Stimulated activated memory B cell treated with anti-CD40 and anti-IgM and Interleukin-4, amounts not matched to agents 10 μg/mL and 1 μg/mL and 100 μg/mL, for 72 hours (primary cell): ENCODE data around the gene PRKRIP1.
A peak's percentile ranks its signal among the peaks of the same experiment; 100 is the strongest.
"Not testable (repeated sequence)": the region's sequence is repeated elsewhere in the genome, so short reads cannot be mapped to it uniquely, and the experiment has no call there.

ENCODE experiments used
- ATAC-seq: fragments of 150-1000 bp; cut with Tn5 transposase; 2 replicates; pipeline ENCODE4 v1.10.0; 2021
- H3K27ac Mint-ChIP-seq: one replicate; pipeline ENCODE4 v1.8.0; 2022; ENCODE audit warnings: mild to moderate bottlenecking, mixed read lengths
- H3K27me3 Mint-ChIP-seq: one replicate; pipeline ENCODE4 v1.8.0; 2022; ENCODE audit warnings: mixed read lengths
- H3K36me3 Mint-ChIP-seq: one replicate; pipeline ENCODE4 v1.8.0; 2022; ENCODE audit warnings: mixed read lengths
- H3K4me1 Mint-ChIP-seq: one replicate; pipeline ENCODE4 v1.8.0; 2022; ENCODE audit warnings: mixed read lengths
- H3K4me3 Mint-ChIP-seq: one replicate; pipeline ENCODE4 v1.8.0; 2022; ENCODE audit warnings: mild to moderate bottlenecking, moderate library complexity, mixed read lengths
- H3K9me3 Mint-ChIP-seq: one replicate; pipeline ENCODE4 v1.8.0; 2022; ENCODE audit warnings: mixed read lengths

Gene PRKRIP1, protein sequence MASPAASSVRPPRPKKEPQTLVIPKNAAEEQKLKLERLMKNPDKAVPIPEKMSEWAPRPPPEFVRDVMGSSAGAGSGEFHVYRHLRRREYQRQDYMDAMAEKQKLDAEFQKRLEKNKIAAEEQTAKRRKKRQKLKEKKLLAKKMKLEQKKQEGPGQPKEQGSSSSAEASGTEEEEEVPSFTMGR

DNA sequence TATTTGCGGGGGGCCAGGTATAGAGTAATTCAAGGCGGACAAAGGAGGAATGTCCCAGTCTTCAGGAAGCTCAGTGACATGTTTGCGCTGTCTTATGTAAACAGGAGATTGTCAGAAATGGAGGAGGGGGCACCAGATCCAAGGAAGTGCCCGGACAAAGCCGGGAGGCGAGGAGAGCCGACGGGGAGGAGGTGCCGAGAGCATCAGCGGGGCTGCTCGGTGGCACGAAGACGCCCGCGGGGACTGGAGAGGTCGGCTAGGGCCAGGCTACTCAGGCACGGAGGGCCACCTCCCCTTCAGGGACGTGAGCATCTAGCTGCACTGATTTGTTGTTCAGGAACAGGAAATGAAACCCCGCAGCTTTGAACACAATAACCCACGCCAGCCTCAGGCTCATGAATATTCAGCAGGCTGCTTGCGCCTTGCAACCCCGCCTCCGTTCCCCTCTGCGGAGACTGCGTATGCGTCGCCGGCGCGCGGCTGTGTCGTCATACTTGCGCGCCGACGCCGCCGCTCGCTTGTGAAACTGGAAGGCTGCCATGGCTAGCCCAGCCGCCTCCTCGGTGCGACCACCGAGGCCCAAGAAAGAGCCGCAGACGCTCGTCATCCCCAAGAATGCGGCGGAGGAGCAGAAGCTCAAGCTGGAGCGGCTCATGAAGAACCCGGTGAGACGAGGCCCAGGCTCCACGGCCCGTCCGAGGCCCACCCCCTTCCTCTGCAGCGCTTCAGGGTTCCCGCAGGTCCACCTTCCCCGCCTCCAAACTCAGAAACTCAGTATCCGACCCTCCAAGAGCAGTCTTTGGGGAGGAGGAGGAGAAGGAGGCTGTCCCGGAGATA lies at the start of gene PRKRIP1:
TSS of gene PRKRIP1 (plus strand) at position 491 of the 837 bp plus-strand sequence. CDS start at position 540, 49 bp downstream.
- Mint-ChIP-seq H3K36me3 (peaks cover 26% of the 10 kb centered on the region), H3K27ac (peak within 1 kb of the TSS; percentile 86)
- ATAC-seq, result peak; percentile 100

DNA sequence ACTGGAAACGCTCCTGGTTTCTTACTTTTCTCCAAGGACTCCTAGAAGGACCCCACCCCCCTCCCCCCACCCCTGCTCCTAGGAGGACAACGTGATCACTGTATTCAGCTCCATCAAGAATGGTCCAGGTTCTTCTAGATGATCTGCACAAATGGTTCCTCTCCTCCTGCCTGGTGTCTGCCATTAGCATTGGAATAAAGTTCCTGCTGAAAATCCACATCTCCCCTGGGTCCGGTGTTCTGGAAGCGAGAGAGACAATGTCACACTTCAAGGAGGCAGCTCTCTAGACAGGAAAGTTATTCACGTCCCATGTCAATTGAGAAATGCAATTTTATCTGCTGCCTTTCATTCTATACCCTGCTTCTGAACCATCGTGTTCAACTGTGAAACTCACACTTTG lies 49.2 kb upstream of the PRKRIP1 start:
- not testable (repeated sequence) for H3K9me3 Mint-ChIP-seq, H3K4me3 Mint-ChIP-seq, H3K36me3 Mint-ChIP-seq, H3K27ac Mint-ChIP-seq, ATAC-seq, H3K27me3 Mint-ChIP-seq, H3K4me1 Mint-ChIP-seq

More for the DNA sequence above, at the start of gene PRKRIP1:
- no peaks in the 10 kb centered on the region for H3K9me3 Mint-ChIP-seq
- H3K4me3 Mint-ChIP-seq, result peak within 1 kb of the TSS; percentile 87
- H3K27me3 Mint-ChIP-seq, result no peaks in the 10 kb centered on the region
- H3K4me1 Mint-ChIP-seq, result peaks cover 25% of the 10 kb centered on the region

GRCh38 chr7:102356344-102356743 lies 39.8 kb upstream of the PRKRIP1 start, which contains the start of gene SPDYE6:
Gene SPDYE6 (minus strand): TSS chr7:102356444. CDS start chr7:102356023, 421 bp downstream.
- not testable (repeated sequence) for H3K36me3 Mint-ChIP-seq, H3K27ac Mint-ChIP-seq, ATAC-seq, H3K4me1 Mint-ChIP-seq, H3K9me3 Mint-ChIP-seq, H3K4me3 Mint-ChIP-seq, H3K27me3 Mint-ChIP-seq

DNA sequence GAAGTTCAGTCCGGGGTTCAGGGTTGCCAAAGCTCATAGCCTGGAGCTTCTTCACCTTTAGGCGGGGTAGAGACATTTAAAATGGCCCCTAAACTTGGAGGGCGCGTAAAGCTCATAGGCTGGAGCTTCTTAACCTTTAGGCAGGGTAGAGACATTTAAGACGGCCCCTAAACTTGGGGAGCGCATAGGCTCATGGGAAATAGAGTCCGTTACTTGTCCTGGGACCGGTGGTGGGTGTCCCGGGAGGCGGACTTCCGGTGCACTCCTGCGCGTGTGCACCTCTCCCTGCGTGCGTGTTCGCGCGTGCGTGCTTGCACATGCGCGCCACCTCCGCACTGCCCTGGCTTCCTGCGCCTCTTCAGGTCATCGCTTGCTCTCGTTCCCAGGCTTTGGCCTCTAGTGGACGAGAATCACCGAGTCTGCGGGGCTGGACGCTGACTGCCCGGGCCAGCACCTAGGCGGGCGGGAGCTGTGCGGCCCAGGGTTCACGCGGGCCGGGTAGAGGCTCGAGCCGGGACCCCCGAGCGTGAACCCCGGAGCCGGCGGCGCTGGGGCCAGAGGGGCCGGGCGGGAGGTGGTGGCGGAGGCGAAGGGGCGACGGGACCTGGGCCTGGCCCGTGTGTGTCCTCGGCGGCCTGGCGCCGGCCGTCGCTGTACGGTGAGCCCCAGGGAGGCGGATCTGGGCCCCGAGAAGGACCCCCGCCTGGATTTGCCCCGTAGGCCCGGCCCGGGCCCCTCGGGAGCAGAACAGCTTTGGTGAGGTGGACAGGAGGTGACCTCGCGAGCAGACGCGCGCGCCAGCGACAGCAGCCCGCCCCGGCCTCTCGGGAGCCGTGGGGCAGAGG lies 32.4 kb upstream of the PRKRIP1 start:
- Mint-ChIP-seq H3K4me1 (peaks cover 18% of the 10 kb centered on the region), H3K4me3 (peak overlapping the region; percentile 93), H3K27ac (peak overlapping the region; percentile 83)
- not testable (repeated sequence) for H3K36me3 Mint-ChIP-seq, H3K27me3 Mint-ChIP-seq, H3K9me3 Mint-ChIP-seq
- peak; percentile 100 for ATAC-seq

GRCh38 chr7:102364394-102364886 lies 31.7 kb upstream of the PRKRIP1 start:
- not testable (repeated sequence) for H3K36me3 Mint-ChIP-seq, ATAC-seq, H3K9me3 Mint-ChIP-seq, H3K27me3 Mint-ChIP-seq
- peak overlapping the region; percentile 93 for H3K4me3 Mint-ChIP-seq
- H3K4me1 Mint-ChIP-seq, result peaks cover 18% of the 10 kb centered on the region
- H3K27ac Mint-ChIP-seq, result peak overlapping the region; percentile 83

DNA sequence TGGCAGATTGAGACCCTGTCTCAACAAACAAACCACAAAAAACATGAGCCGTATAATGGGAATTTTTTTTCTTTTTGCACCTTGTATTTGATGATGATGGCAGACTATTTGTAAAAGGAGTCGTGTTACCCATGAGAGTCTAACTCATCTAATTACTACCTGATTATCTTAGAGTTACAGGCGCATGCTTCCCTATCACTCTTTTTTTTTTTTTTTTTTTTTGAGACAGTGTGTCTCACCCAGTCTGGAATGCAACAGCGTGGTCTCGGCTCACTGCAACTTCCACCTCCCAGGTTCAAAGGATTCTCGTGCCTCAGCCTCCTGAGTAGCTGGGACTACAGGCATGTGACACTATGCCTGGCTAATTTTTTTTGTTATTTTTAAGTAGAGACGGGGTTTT lies 30.8 kb upstream of the PRKRIP1 start:
- not testable (repeated sequence) for H3K27ac Mint-ChIP-seq, ATAC-seq, H3K27me3 Mint-ChIP-seq, H3K9me3 Mint-ChIP-seq
- Mint-ChIP-seq H3K36me3 (peaks cover 14% of the 10 kb centered on the region), H3K4me1 (peaks cover 23% of the 10 kb centered on the region), H3K4me3 (peak overlapping the region; percentile 41)

DNA sequence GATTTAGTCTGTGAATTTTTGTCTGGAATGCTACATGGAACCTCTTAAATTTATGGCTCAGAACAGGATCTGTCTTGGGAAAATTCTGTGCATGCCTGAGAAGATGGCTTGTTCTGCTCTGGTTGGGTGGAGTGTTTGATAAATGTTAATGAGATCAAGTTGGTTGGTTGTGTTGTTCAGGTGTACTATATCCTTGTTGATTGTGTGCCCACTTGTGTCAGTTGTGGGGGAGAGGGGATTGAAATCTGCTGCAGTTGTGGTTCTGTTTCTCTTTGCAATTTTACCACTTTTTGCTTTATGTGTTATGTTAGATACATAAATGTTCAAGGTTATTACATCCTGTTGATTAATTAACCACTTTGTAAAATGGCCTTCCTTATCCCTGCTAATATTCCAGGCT lies 26.1 kb upstream of the PRKRIP1 start:
- H3K36me3 Mint-ChIP-seq, result peaks cover 30% of the 10 kb centered on the region
- ATAC-seq, H3K4me3 Mint-ChIP-seq, H3K27me3 Mint-ChIP-seq, H3K27ac Mint-ChIP-seq, H3K9me3 Mint-ChIP-seq: not testable (repeated sequence)
- H3K4me1 Mint-ChIP-seq, result peaks cover 32% of the 10 kb centered on the region

DNA sequence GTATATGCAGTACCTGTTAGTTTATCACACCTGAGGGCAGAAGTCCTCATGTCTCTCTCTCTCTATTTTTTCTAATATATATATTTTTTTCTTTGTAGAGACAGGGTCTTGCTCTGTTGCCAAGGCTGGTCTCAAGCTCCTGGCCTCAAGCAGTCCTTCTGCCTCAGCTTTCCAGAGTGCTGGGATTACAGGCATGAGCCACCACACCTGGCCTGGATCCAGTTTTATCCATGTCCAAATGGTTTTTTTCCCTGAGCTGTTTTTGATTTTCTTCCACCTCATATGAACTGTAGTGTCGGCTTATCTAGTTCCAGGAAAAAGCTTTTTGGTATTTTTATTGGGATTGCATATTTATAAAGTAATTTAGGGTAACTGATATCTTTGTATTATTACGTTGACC lies 23.4 kb upstream of the PRKRIP1 start:
- peaks cover 34% of the 10 kb centered on the region for H3K4me1 Mint-ChIP-seq
- H3K36me3 Mint-ChIP-seq, result peaks cover 36% of the 10 kb centered on the region
- not testable (repeated sequence) for H3K9me3 Mint-ChIP-seq, H3K27me3 Mint-ChIP-seq, H3K27ac Mint-ChIP-seq, H3K4me3 Mint-ChIP-seq, ATAC-seq

DNA sequence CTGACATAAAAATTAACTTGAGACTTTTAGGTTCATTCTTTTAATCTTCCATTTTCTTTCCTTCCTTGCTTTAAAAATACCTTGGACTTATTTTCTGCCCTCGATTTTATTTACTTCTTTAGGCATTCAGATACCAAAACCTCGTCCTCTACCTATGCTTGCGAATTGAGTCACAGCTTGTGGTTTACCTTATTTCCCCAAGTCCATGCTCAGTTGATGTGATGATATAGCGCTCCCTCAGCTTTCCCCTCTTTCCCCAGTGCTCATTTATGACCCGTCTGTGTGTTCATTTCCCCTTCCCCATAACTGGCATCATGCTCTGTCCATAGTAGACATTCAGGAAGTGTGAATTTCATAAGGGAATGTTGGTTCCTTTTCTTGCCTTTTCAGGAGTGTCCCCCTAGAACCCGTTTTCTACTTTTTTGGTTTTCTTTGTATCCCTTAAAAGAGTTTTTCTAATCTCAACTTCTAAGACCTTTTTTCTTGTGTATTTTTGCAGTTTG lies 19.1 kb upstream of the PRKRIP1 start:
- no peak overlapping the region for H3K27ac Mint-ChIP-seq
- peaks cover 38% of the 10 kb centered on the region for H3K36me3 Mint-ChIP-seq

DNA sequence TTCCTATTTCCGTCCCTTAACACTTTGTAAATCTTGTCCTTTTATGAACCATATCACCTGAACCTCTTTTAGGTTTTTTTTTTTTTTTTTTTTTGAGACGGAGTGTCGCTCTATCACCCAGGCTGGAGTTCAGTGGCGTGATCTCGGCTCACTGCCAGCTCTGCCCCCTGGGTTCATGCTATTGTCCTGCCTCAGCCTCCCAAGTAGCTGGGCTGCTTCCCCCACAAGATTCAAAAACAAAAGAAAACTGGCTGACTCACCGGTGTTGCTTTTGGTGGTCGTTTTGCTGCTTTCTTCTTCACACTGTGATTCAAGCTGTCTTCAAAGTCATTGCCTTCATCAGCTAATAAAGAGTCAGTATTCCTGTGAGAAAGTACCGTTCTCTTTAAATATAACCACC lies 15.3 kb upstream of the PRKRIP1 start:
- H3K4me1 Mint-ChIP-seq, ATAC-seq, H3K4me3 Mint-ChIP-seq, H3K27ac Mint-ChIP-seq, H3K9me3 Mint-ChIP-seq, H3K27me3 Mint-ChIP-seq: not testable (repeated sequence)
- peaks cover 55% of the 10 kb centered on the region for H3K36me3 Mint-ChIP-seq

More for the DNA sequence above, 19.1 kb upstream of the PRKRIP1 start:
- peaks cover 17% of the 10 kb centered on the region for H3K4me1 Mint-ChIP-seq
- H3K9me3 Mint-ChIP-seq, result no peaks in the 10 kb centered on the region
- no peak for ATAC-seq
- no peak overlapping the region for H3K4me3 Mint-ChIP-seq
- H3K27me3 Mint-ChIP-seq, result no peaks in the 10 kb centered on the region

DNA sequence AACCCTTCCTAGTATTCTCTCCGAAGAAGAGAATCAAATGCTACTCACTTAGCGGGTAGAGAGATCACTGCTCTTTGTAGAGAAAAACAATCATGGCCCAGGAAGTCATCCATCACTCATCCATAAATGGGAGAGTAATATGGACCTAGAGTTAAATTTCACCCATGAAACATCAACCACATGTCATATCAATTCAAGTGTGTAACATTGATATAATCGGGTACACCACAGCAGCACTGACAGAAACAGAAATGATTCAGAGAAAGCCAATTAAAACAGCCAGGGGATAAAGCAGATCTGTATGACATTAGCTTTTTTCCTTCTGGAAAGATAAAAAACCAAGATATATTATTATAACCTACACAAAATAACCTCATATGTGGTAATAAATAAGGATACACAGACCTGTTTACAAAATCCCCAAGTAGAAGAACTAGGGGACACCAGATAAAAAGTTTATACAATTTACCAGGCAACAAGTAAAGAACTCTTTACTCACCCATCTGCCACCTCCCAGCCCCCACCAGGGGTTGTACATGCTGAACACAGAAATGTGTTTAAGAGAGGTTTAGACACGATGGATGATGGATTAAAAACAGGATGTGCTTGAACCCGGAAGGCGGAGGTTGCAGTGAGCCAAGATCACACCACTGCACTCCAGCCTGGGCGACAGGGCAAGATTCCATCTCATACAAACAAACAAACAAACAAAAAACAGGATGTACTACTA lies 14.3 kb upstream of the PRKRIP1 start:
- H3K9me3 Mint-ChIP-seq, H3K4me3 Mint-ChIP-seq, ATAC-seq, H3K27me3 Mint-ChIP-seq, H3K4me1 Mint-ChIP-seq: not testable (repeated sequence)
- Mint-ChIP-seq H3K36me3 (peaks cover 53% of the 10 kb centered on the region), H3K27ac (peak overlapping the region; percentile 19)

DNA sequence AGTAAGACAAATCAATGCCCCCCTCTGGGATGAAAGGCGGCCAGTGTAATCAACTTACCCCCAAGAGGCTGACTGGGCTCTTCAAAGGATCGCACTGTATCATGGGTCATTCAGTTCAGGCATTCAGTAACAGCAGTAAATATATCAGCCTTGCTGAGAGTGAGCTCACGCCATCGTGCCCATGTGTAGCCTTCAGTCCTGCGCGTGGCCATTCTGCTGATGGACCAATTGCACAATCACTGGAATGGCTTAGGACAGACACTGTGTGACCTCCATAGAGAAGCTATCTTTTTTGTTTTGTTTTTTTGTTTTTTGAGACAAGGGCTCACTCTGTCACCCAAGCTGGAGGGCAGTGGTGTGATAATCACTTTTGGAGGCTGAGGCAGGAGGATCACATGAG lies 9.1 kb upstream of the PRKRIP1 start:
- no peak for ATAC-seq
- peaks cover 30% of the 10 kb centered on the region for H3K36me3 Mint-ChIP-seq
- no peaks in the 10 kb centered on the region for H3K9me3 Mint-ChIP-seq
- H3K4me1 Mint-ChIP-seq, result peaks cover 10% of the 10 kb centered on the region
- H3K4me3 Mint-ChIP-seq, result no peak overlapping the region
- peak overlapping the region; percentile 19 for H3K27ac Mint-ChIP-seq
- H3K27me3 Mint-ChIP-seq, result no peaks in the 10 kb centered on the region

DNA sequence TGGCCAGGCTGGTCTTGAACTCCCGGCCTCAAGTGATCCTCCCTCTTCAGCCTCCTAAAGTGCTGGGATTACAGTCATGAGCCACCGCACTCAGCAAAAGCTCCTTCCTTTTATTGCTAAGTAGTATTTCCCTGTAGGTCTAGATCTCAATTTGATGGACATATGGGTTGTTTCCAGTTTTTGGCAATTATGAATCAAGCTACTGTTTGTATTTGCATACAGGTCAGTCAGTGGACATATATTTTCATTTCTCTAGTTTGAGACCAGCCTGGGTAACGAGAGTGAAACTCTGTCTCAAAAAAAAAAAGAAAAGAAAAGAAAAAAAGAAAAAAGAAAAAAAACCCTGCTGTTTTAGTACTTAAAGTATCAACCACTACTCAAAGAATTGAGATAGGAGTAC lies 6.4 kb upstream of the PRKRIP1 start:
- no peak for ATAC-seq
- peaks cover 12% of the 10 kb centered on the region for H3K36me3 Mint-ChIP-seq
- no peaks in the 10 kb centered on the region for H3K9me3 Mint-ChIP-seq
- peaks cover 10% of the 10 kb centered on the region for H3K4me1 Mint-ChIP-seq
- no peak overlapping the region for H3K4me3 Mint-ChIP-seq
- peak overlapping the region; percentile 40 for H3K27ac Mint-ChIP-seq
- no peaks in the 10 kb centered on the region for H3K27me3 Mint-ChIP-seq

- peaks cover 8% of the 10 kb centered on the region for H3K36me3 Mint-ChIP-seq
- H3K27me3 Mint-ChIP-seq, result no peaks in the 10 kb centered on the region
- H3K9me3 Mint-ChIP-seq, result no peaks in the 10 kb centered on the region
- H3K27ac Mint-ChIP-seq, result no peak overlapping the region
- ATAC-seq, result peak; percentile 85
- H3K4me3 Mint-ChIP-seq, result no peak overlapping the region
- H3K4me1 Mint-ChIP-seq, result peaks cover 17% of the 10 kb centered on the region
Observed at GRCh38 chr7:102390697-102391484, 5.3 kb upstream of the PRKRIP1 start.
